K562 (cell line): ENCODE measurements around the gene TOMM22. TPM values are rescaled to one million over a fixed set of nuclear protein-coding genes. Genes with fewer than 3 reads are reported as not detected.

Experiments used
- ATAC-seq: fragments of 200-7000 bp; cut with Tn5 transposase; 3 replicates; pipeline ENCODE4 v1.9.1; 2020; ENCODE audit warnings: moderate library complexity
- BruUV-seq: library from RNA; stranded (reverse); fragments of 400-500 nt; replicated peaks from 2 replicates; lab custom pipeline; 2021; lab: Mats Ljungman, UMichigan
- CTCF ChIA-PET: fragments of 300-600 bp; formaldehyde crosslinking; extraction: SDS; loops from one replicate; lab custom pipeline; 2021; ENCODE audit warnings: low intra/inter-chr PET ratio; lab: Yijun Ruan, JAX
- POLR2A ChIA-PET: fragments of 300-600, 350-650 bp; sonication (Branson Sonifier 250); formaldehyde crosslinking; extraction: SDS; loops from one replicate; lab custom pipeline; 2021; ENCODE audit warnings: antibody characterized with exemption, inconsistent platforms; lab: Yijun Ruan, JAX
- DNase-seq, 4 experiments: peaks; one replicate each; pipeline versions ENCODE4 v3.0.0 to v3.0.0-alpha.2; 2011 to 2018; ENCODE audit warnings: low spot score in 3 of 4, mixed read lengths in 3 of 4; ENCODE audit errors: extremely low read depth in 1 of 4
- FAIRE-seq: peaks from 2 replicates; lab custom pipeline; 2011; peaks lifted over from hg19 to GRCh38; lab: Jason Lieb, UNC
- H2AFZ ChIP-seq: 2 replicates; pipeline ENCODE4 v1.6.0; 2011; ENCODE audit warnings: low read depth, low read length, control low read depth, inconsistent platforms
- H3K27ac ChIP-seq: fragments of 200-600 bp; 3 replicates; pipeline ENCODE4 v1.8.0; 2011; ENCODE audit warnings: low read depth, mild to moderate bottlenecking, control low read depth, inconsistent platforms, low read length, moderate library complexity, mixed read lengths; ENCODE audit errors: extremely low read depth
- H3K27me3 ChIP-seq, 2 experiments: fragments of 300-600 bp in 1 of 2; 2 replicates in 1 of 2; 3 replicates in 1 of 2; pipeline versions ENCODE4 v1.6.0 to v1.8.0; 2011; ENCODE audit warnings: inconsistent platforms in 2 of 2, low read length in 2 of 2, mild to moderate bottlenecking in 1 of 2, mixed read lengths in 1 of 2, moderate library complexity in 1 of 2; ENCODE audit not compliant: control insufficient read depth in 2 of 2, insufficient read depth in 2 of 2
- H3K36me3 ChIP-seq: fragments of 300-600 bp; 3 replicates; pipeline ENCODE4 v1.8.0; 2011; ENCODE audit warnings: mild to moderate bottlenecking, low read length, inconsistent platforms; ENCODE audit not compliant: control insufficient read depth, insufficient read depth
- H3K4me1 ChIP-seq, 2 experiments: fragments of 200-600 bp in 1 of 2; replicated peaks in 1 of 2; 2 replicates in 1 of 2; 3 replicates in 1 of 2; pipeline versions ENCODE4 v1.5.1 to v1.8.0; 2011; ENCODE audit warnings: inconsistent platforms in 2 of 2, low read length in 2 of 2, mild to moderate bottlenecking in 1 of 2, mixed read lengths in 1 of 2, moderate library complexity in 1 of 2; ENCODE audit not compliant: control insufficient read depth in 2 of 2, insufficient read depth in 2 of 2
- H3K4me2 ChIP-seq: 2 replicates; pipeline ENCODE4 v1.6.1; 2011; ENCODE audit warnings: low read length, control low read depth, inconsistent platforms, mixed read lengths; ENCODE audit not compliant: insufficient read depth
- H3K4me3 ChIP-seq: fragments of 200-600 bp; sonication (generic), shearing (Covaris generic); 2 replicates; pipeline ENCODE4 v1.5.1; 2016; ENCODE audit warnings: control low read depth, inconsistent platforms
- H3K79me2 ChIP-seq: fragments of 200-600 bp; 3 replicates; pipeline ENCODE4 v1.8.0; 2011; ENCODE audit warnings: low read length, inconsistent platforms; ENCODE audit not compliant: control insufficient read depth, insufficient read depth
- H3K9ac ChIP-seq, 2 experiments: 2 replicates each; pipeline versions ENCODE4 v1.6.0 to v1.6.1; 2011; ENCODE audit warnings: low read depth in 2 of 2, low read length in 2 of 2, control low read depth in 1 of 2, inconsistent platforms in 1 of 2, mild to moderate bottlenecking in 1 of 2, mixed read lengths in 1 of 2; ENCODE audit not compliant: insufficient read depth in 1 of 2
- H3K9me1 ChIP-seq: one replicate; pipeline ENCODE4 v1.6.0; 2011; ENCODE audit warnings: inconsistent platforms, mild to moderate bottlenecking, low read length, moderate library complexity; ENCODE audit not compliant: control insufficient read depth, insufficient read depth
- H3K9me3 ChIP-seq: replicated peaks from 2 replicates; pipeline ENCODE4 v1.5.1; 2011; ENCODE audit warnings: low read depth, low read length, inconsistent platforms; ENCODE audit not compliant: control insufficient read depth, insufficient read depth
- H4K20me1 ChIP-seq: replicated peaks from 2 replicates; pipeline ENCODE4 v1.6.1; 2011; ENCODE audit warnings: low read length, inconsistent platforms, mixed read lengths; ENCODE audit not compliant: control insufficient read depth, insufficient read depth
- MCM2 ChIP-seq: fragments of 450-650 bp; IDR thresholded peaks from 2 replicates; pipeline ENCODE4 v1.6.1; 2017; ENCODE audit warnings: low read depth, mild to moderate bottlenecking
- POLR2B ChIP-seq: fragments of 450-650 bp; IDR thresholded peaks from 2 replicates; pipeline ENCODE4 v1.6.1; 2018; ENCODE audit warnings: low read depth; ENCODE audit not compliant: partially characterized antibody
- RBBP5 ChIP-seq: fragments of 200-600 bp; sonication (generic); IDR thresholded peaks from 2 replicates; pipeline ENCODE4 v1.6.1; 2012; ENCODE audit warnings: borderline replicate concordance, mild to moderate bottlenecking, low read length, control low read depth, inconsistent platforms; ENCODE audit not compliant: insufficient read depth, poor library complexity, severe bottlenecking
- RBFOX2 ChIP-seq: fragments of 200-400 bp; formaldehyde crosslinking; IDR thresholded peaks from 2 replicates; pipeline ENCODE4 v1.6.1; 2017; ENCODE audit warnings: low read depth, mild to moderate bottlenecking, low read length, moderate library complexity
- SMAD2 ChIP-seq: fragments of 150-350 bp; IDR thresholded peaks from 2 replicates; pipeline ENCODE4 v1.6.1; 2014; ENCODE audit warnings: low read depth, mild to moderate bottlenecking, low read length
- WGBS: fragments of 100-300 bp; shearing (Covaris generic); methylation state at CpG from one replicate; pipeline ENCODE4 v1.1.6; 2016; ENCODE audit warnings: low coverage, mixed read lengths; ENCODE audit not compliant: insufficient coverage; ENCODE audit errors: missing lambda C conversion rate; 5-methylcytosine and 5-hydroxymethylcytosine counted together
- in situ Hi-C: fragments of 300-500 bp; cut with MboI; formaldehyde crosslinking; loops from 4 replicates; pipeline ENCODE4 v1.15.0; 2018; ENCODE audit warnings: inconsistent platforms, mixed read lengths
- intact Hi-C: fragments of 100-400 bp; cut with micrococcal nuclease; formaldehyde crosslinking; loops from 2 replicates; pipeline ENCODE4 v1.14.2; 2022
- polyA plus RNA-seq, 8 experiments: library from polyadenylated mRNA; depleted of rRNA in 4 of 8; stranded (reverse) in 5 of 8; unstranded in 3 of 8; fragments of >200 nt; fragmentation: Nextera tagmentation in 2 of 8; fragmentation: Illumina TruSeq in 1 of 8; extraction: Ambion mirVana in 2 of 8; extraction: Trizol in 1 of 8; gene quantifications; 2 replicates each; pipeline versions ENCODE4 v1.2.1 to v1.2.3, GENCODE V29; 2011 to 2014; ENCODE audit warnings: inconsistent platforms in 1 of 8, missing spikeins in 1 of 8
- total RNA-seq, 7 experiments: library from RNA; depleted of rRNA in 6 of 7; stranded (reverse); fragments of >200 nt in 6 of 7; fragmentation: Illumina TruSeq in 2 of 7; extraction: Trizol in 2 of 7; gene quantifications; 2 replicates each; pipeline versions ENCODE4 v1.2.1 to v1.2.3, GENCODE V29; 2011 to 2021; ENCODE audit warnings: low replicate concordance in 1 of 7
- TF ChIP-seq, protein P1 (sequence below), 2 experiments: fragments of 450-650 bp; IDR thresholded peaks; 2 replicates each; pipeline ENCODE4 v1.6.1; 2016
- TF ChIP-seq, protein P2 (sequence below): fragments of 250-450 bp; sonication (Bioruptor Pico); IDR thresholded peaks from 2 replicates; pipeline ENCODE4 v1.5.0; 2020; ENCODE audit warnings: mild to moderate bottlenecking, borderline replicate concordance
- TF ChIP-seq, protein P3 (sequence below): fragments of 450-650 bp; IDR thresholded peaks from 2 replicates; pipeline ENCODE4 v1.6.1; 2016; ENCODE audit warnings: borderline replicate concordance
- TF ChIP-seq, protein P4 (sequence below): fragments of 450-650 bp; formaldehyde crosslinking; IDR thresholded peaks from 2 replicates; pipeline ENCODE4 v1.4.0; 2020; ENCODE audit warnings: mild to moderate bottlenecking, mixed read lengths
- TF ChIP-seq, protein P5 (sequence below), 2 experiments: IDR thresholded peaks; 2 replicates each; pipeline ENCODE4 v1.6.1; 2011; ENCODE audit warnings: borderline replicate concordance in 1 of 2, control low read depth in 1 of 2, low read depth in 1 of 2, low read length in 1 of 2, mild to moderate bottlenecking in 1 of 2, mixed read lengths in 1 of 2, moderate library complexity in 1 of 2; ENCODE audit not compliant: insufficient read depth in 1 of 2, insufficient read length in 1 of 2, poor library complexity in 1 of 2, severe bottlenecking in 1 of 2; ENCODE audit errors: extremely low read depth in 1 of 2

The TOMM22 gene
- total and polyA plus RNA-seq, 9 of the 15 experiments (the other 6 are each of a cell fraction or from before 2014, with no cell fraction given), result 25.8 to 108 (median 73.8) TPM

DNA sequence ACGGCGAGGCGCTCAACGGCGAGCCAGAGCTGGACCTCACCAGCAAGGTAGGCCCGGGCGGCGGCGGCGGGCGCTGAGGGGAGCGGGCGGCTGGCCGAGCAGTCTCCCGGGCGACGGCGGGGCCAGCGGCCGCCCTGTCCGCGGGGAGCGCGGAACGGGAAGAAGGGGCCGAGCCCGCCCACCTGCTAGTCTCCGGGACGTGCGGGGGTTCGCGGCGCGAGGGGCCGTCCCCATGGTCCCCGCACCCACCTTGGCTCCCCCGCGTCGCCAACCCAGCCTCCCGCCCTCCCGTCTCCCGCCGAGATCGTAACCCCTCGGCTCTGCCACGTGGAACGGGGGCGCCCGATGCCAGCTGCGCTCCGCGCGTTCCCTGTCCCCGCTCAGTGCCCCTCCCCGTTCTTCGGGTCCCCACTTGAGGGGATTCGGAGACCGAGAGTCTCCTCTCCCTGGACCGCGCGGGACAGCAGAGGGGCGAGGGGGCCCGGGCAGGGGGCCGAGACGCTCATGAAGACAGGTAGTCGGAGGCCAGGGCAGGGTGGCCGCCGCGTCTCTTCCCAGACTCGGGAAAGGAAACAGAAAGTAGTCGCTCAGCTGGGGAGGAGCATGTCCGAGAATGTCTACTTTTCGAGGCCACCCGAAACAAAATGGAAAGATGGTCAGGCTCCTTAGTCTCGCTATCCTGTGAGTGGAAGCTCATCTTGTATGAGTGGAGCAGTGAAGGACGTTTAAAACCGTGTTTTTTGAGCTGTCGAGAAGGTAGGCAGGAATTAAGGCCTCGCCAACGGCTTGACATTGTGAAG is 24.5 kb downstream of the TOMM22 start:
- Histone ChIP-seq H3K4me1 (peaks cover 24 to 40% of the 10 kb centered on the region in 2 experiments; a peak in 4 of 5 replicates), H3K27me3 (no peaks in the 10 kb centered on the region), H3K79me2 (peaks cover 60% of the 10 kb centered on the region), H3K27ac (peak overlapping the region; percentile 91), H3K36me3 (peaks cover 31% of the 10 kb centered on the region; the same call in 2 of the 3 replicates), H3K9me1 (no peaks in the 10 kb centered on the region), H3K9ac (peak overlapping the region; percentile 86 to 97), H2AFZ (no peak overlapping the region), H4K20me1 (peaks cover 18% of the 10 kb centered on the region), H3K9me3 (no peaks in the 10 kb centered on the region), H3K4me2 (peak overlapping the region; percentile 91), H3K4me3 (peak overlapping the region; percentile 94)
- POLR2A ChIA-PET, result interaction anchor here (0.6 to 2.7 kb wide), 14 partner anchors 8 to 158 kb away, joined by 3 to 9 read pairs (median 4); partner anchors contain the start of gene TOMM22
- intact Hi-C loops, result no loop called here
- in situ Hi-C loops, result no loop called here
- no TSS peak for BruUV-seq
- CTCF ChIA-PET, result no interaction called here
- FAIRE-seq, result no peak
- WGBS, result 0% methylated on average over 18 of the region's 80 CpGs
- DNase-seq, result peak in 2 of 4 experiments; percentile 69 to 71
- ATAC-seq, result peak; percentile 6
- TF ChIP-seq, protein P1, sequence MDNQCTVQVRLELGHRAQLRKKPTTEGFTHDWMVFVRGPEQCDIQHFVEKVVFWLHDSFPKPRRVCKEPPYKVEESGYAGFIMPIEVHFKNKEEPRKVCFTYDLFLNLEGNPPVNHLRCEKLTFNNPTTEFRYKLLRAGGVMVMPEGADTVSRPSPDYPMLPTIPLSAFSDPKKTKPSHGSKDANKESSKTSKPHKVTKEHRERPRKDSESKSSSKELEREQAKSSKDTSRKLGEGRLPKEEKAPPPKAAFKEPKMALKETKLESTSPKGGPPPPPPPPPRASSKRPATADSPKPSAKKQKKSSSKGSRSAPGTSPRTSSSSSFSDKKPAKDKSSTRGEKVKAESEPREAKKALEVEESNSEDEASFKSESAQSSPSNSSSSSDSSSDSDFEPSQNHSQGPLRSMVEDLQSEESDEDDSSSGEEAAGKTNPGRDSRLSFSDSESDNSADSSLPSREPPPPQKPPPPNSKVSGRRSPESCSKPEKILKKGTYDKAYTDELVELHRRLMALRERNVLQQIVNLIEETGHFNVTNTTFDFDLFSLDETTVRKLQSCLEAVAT (IDR thresholded peaks at IDR 0.05), result no peak
- TF ChIP-seq RBFOX2, result peak; percentile 75
- no peak for TF ChIP-seq POLR2B
- TF ChIP-seq, protein P2, sequence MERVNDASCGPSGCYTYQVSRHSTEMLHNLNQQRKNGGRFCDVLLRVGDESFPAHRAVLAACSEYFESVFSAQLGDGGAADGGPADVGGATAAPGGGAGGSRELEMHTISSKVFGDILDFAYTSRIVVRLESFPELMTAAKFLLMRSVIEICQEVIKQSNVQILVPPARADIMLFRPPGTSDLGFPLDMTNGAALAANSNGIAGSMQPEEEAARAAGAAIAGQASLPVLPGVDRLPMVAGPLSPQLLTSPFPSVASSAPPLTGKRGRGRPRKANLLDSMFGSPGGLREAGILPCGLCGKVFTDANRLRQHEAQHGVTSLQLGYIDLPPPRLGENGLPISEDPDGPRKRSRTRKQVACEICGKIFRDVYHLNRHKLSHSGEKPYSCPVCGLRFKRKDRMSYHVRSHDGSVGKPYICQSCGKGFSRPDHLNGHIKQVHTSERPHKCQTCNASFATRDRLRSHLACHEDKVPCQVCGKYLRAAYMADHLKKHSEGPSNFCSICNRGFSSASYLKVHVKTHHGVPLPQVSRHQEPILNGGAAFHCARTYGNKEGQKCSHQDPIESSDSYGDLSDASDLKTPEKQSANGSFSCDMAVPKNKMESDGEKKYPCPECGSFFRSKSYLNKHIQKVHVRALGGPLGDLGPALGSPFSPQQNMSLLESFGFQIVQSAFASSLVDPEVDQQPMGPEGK (CRISPR knock-in tag), result no peak
- TF ChIP-seq, protein P3, sequence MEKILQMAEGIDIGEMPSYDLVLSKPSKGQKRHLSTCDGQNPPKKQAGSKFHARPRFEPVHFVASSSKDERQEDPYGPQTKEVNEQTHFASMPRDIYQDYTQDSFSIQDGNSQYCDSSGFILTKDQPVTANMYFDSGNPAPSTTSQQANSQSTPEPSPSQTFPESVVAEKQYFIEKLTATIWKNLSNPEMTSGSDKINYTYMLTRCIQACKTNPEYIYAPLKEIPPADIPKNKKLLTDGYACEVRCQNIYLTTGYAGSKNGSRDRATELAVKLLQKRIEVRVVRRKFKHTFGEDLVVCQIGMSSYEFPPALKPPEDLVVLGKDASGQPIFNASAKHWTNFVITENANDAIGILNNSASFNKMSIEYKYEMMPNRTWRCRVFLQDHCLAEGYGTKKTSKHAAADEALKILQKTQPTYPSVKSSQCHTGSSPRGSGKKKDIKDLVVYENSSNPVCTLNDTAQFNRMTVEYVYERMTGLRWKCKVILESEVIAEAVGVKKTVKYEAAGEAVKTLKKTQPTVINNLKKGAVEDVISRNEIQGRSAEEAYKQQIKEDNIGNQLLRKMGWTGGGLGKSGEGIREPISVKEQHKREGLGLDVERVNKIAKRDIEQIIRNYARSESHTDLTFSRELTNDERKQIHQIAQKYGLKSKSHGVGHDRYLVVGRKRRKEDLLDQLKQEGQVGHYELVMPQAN, result peak; percentile 56; the same call in 1 of the 2 replicates
- TF ChIP-seq RBBP5, result peak; percentile 71
- no peak for TF ChIP-seq SMAD2
- no peak for TF ChIP-seq MCM2
- TF ChIP-seq, protein P4, sequence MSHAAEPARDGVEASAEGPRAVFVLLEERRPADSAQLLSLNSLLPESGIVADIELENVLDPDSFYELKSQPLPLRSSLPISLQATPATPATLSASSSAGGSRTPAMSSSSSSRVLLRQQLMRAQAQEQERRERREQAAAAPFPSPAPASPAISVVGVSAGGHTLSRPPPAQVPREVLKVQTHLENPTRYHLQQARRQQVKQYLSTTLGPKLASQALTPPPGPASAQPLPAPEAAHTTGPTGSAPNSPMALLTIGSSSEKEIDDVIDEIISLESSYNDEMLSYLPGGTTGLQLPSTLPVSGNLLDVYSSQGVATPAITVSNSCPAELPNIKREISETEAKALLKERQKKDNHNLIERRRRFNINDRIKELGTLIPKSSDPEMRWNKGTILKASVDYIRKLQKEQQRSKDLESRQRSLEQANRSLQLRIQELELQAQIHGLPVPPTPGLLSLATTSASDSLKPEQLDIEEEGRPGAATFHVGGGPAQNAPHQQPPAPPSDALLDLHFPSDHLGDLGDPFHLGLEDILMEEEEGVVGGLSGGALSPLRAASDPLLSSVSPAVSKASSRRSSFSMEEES (CRISPR knock-in tag), result no peak
- TF ChIP-seq, protein P5, sequence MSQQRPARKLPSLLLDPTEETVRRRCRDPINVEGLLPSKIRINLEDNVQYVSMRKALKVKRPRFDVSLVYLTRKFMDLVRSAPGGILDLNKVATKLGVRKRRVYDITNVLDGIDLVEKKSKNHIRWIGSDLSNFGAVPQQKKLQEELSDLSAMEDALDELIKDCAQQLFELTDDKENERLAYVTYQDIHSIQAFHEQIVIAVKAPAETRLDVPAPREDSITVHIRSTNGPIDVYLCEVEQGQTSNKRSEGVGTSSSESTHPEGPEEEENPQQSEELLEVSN (IDR thresholded peaks at IDR 0.05; ENCODE audit: borderline replicate concordance in 1 of 2, extremely low read depth in 1 of 2, insufficient read depth in 1 of 2, insufficient read length in 1 of 2, low read depth in 1 of 2, low read length in 1 of 2, poor library complexity in 1 of 2, severe bottlenecking in 1 of 2), result peak; percentile 27 to 53
